GM18868 (cell line): Measurements from ENCODE around the gene MTA1.

Source experiments
- ATAC-seq: cut with Tn5 transposase; IDR thresholded peaks from one replicate; pipeline ENCODE4 v1.9.1; 2021; ENCODE audit warnings: mild to moderate bottlenecking, moderate library complexity; ENCODE audit not compliant: unreplicated experiment

The MTA1 gene

GRCh38 chr14:105419195-105420091 is at the start of gene MTA1:
Gene MTA1 (plus strand): TSS chr14:105419827. CDS start chr14:105420036, 209 bp downstream.
- peak; percentile 58 for ATAC-seq

GRCh38 chr14:105374389-105374788 is 45.2 kb upstream of the MTA1 start:
- no peak for ATAC-seq

- ATAC-seq = no peak
These were observed 44.0 kb upstream of the MTA1 start for GRCh38 chr14:105375635-105376057.

GRCh38 chr14:105376521-105377440 is 42.8 kb upstream of the MTA1 start:
- no peak for ATAC-seq

- no peak for ATAC-seq
These were observed 42.0 kb upstream of the MTA1 start for GRCh38 chr14:105377555-105378182.

- ATAC-seq = no peak
These were observed 41.4 kb upstream of the MTA1 start for GRCh38 chr14:105378199-105378598.

GRCh38 chr14:105378873-105379685 is 40.5 kb upstream of the MTA1 start:
- no peak for ATAC-seq

GRCh38 chr14:105379946-105380345 is 39.7 kb upstream of the MTA1 start:
- no peak for ATAC-seq

- ATAC-seq = no peak
These were observed 38.9 kb upstream of the MTA1 start for GRCh38 chr14:105380756-105381155.

- no peak for ATAC-seq
These were observed 37.9 kb upstream of the MTA1 start for GRCh38 chr14:105381446-105382342.

GRCh38 chr14:105382343-105383082 is 37.1 kb upstream of the MTA1 start:
- no peak for ATAC-seq

GRCh38 chr14:105383083-105383730 is 36.4 kb upstream of the MTA1 start:
- no peak for ATAC-seq

- ATAC-seq = no peak
These were observed 35.5 kb upstream of the MTA1 start for GRCh38 chr14:105384041-105384557.

- ATAC-seq = no peak
These were observed 34.9 kb upstream of the MTA1 start for GRCh38 chr14:105384605-105385321.

GRCh38 chr14:105385322-105385637 is 34.3 kb upstream of the MTA1 start:
- ATAC-seq = no peak

- no peak for ATAC-seq
These were observed 33.8 kb upstream of the MTA1 start for GRCh38 chr14:105385698-105386365.
